Vagina (tissue), 2 donors: ENCODE measurements around the gene CCDC73.

Source experiments
- CTCF ChIP-seq, 3 experiments: fragments of 450-650 bp in 2 of 3; fragments of 200-600 bp in 1 of 3; sonication (generic) in 1 of 3; IDR thresholded peaks; one replicate each; pipeline ENCODE4 v1.5.1; 2017 to 2019; ENCODE audit warnings: antibody characterized with exemption in 3 of 3, mild to moderate bottlenecking in 2 of 3, moderate library complexity in 2 of 3
- POLR2A ChIP-seq, 2 donors: fragments of 450-650 bp; IDR thresholded peaks; one replicate each; pipeline ENCODE4 v1.6.1; 2017; ENCODE audit warnings: antibody characterized with exemption in 2 of 2, mild to moderate bottlenecking in 2 of 2, moderate library complexity in 2 of 2

GRCh38 chr11:32790916-32791315 lies 3.5 kb downstream of the CCDC73 start:
- TF ChIP-seq CTCF (IDR thresholded peaks at IDR 0.05) (no peak), POLR2A (IDR thresholded peaks at IDR 0.05) (no peak)
